ENCODE data around the gene SOCS7. TPM values are rescaled to one million over a fixed set of nuclear protein-coding genes. Genes with fewer than 3 reads are reported as not detected.

The SOCS7 gene
- total and polyA plus RNA-seq, 2 donors: 9.2 to 18.0 TPM

- 89% methylated on average over 25 of the region's 25 CpGs for WGBS
- DNase-seq (ENCODE audit: extremely low spot score): no peak
- Histone ChIP-seq H3K4me3 (ENCODE audit: low read depth, low read length) (no peak overlapping the region), H3K36me3 (ENCODE audit: insufficient read depth) (no peaks in the 10 kb centered on the region), H3K27ac (ENCODE audit: low read depth) (no peak overlapping the region), H3K4me1 (ENCODE audit: insufficient read depth) (no peaks in the 10 kb centered on the region)
Measured at GRCh38 chr17:38329808-38330730, 21.6 kb upstream of the SOCS7 start.

GRCh38 chr17:38330941-38331411, 20.7 kb upstream of the SOCS7 start:
- no peak overlapping the region for H3K4me3 ChIP-seq (ENCODE audit: low read depth, low read length)
- no peaks in the 10 kb centered on the region for H3K4me1 ChIP-seq (ENCODE audit: insufficient read depth)
- DNase-seq (ENCODE audit: extremely low spot score): no peak
- H3K27ac ChIP-seq (ENCODE audit: low read depth): no peak overlapping the region
- 80% methylated on average over 23 of the region's 23 CpGs for WGBS
- H3K36me3 ChIP-seq (ENCODE audit: insufficient read depth): no peaks in the 10 kb centered on the region

GRCh38 chr17:38332735-38333134, 18.9 kb upstream of the SOCS7 start:
- WGBS: 87% methylated on average over 7 of the region's 7 CpGs
- Histone ChIP-seq H3K36me3 (ENCODE audit: insufficient read depth) (no peaks in the 10 kb centered on the region), H3K4me3 (ENCODE audit: low read depth, low read length) (no peak overlapping the region), H3K27ac (ENCODE audit: low read depth) (no peak overlapping the region), H3K4me1 (ENCODE audit: insufficient read depth) (no peaks in the 10 kb centered on the region)
- no peak for DNase-seq (ENCODE audit: extremely low spot score)

- WGBS: 37% methylated on average over 12 of the region's 12 CpGs
- no peak for DNase-seq (ENCODE audit: extremely low spot score)
- Histone ChIP-seq H3K4me3 (ENCODE audit: low read depth, low read length) (no peak overlapping the region), H3K36me3 (ENCODE audit: insufficient read depth) (no peaks in the 10 kb centered on the region), H3K27ac (ENCODE audit: low read depth) (no peak overlapping the region), H3K4me1 (ENCODE audit: insufficient read depth) (no peaks in the 10 kb centered on the region)
Measured at GRCh38 chr17:38333635-38334295, 17.9 kb upstream of the SOCS7 start.

GRCh38 chr17:38334480-38335364, 16.9 kb upstream of the SOCS7 start:
- Histone ChIP-seq H3K27ac (ENCODE audit: low read depth) (no peak overlapping the region), H3K4me1 (ENCODE audit: insufficient read depth) (no peaks in the 10 kb centered on the region), H3K4me3 (ENCODE audit: low read depth, low read length) (no peak overlapping the region), H3K36me3 (ENCODE audit: insufficient read depth) (no peaks in the 10 kb centered on the region)
- DNase-seq (ENCODE audit: extremely low spot score): no peak
- 87% methylated on average over 30 of the region's 30 CpGs for WGBS

GRCh38 chr17:38336838-38337237, 14.8 kb upstream of the SOCS7 start:
- WGBS: 92% methylated on average over 11 of the region's 11 CpGs
- H3K4me1 ChIP-seq (ENCODE audit: insufficient read depth): no peaks in the 10 kb centered on the region
- DNase-seq (ENCODE audit: extremely low spot score): no peak
- no peak overlapping the region for H3K4me3 ChIP-seq (ENCODE audit: low read depth, low read length)
- no peak overlapping the region for H3K27ac ChIP-seq (ENCODE audit: low read depth)
- no peaks in the 10 kb centered on the region for H3K36me3 ChIP-seq (ENCODE audit: insufficient read depth)

GRCh38 chr17:38338053-38338452, 13.6 kb upstream of the SOCS7 start:
- no peak for DNase-seq (ENCODE audit: extremely low spot score)
- no peaks in the 10 kb centered on the region for H3K4me1 ChIP-seq (ENCODE audit: insufficient read depth)
- 71% methylated on average over 5 of the region's 5 CpGs for WGBS
- no peaks in the 10 kb centered on the region for H3K36me3 ChIP-seq (ENCODE audit: insufficient read depth)
- no peak overlapping the region for H3K4me3 ChIP-seq (ENCODE audit: low read depth, low read length)
- H3K27ac ChIP-seq (ENCODE audit: low read depth): no peak overlapping the region

- no peak for DNase-seq (ENCODE audit: extremely low spot score)
Measured at GRCh38 chr17:38338535-38338934, 13.1 kb upstream of the SOCS7 start.

GRCh38 chr17:38339891-38340290, 11.8 kb upstream of the SOCS7 start:
- H3K4me3 ChIP-seq (ENCODE audit: low read depth, low read length): no peak overlapping the region
- no peak overlapping the region for H3K27ac ChIP-seq (ENCODE audit: low read depth)
- no peak for DNase-seq (ENCODE audit: extremely low spot score)
- H3K36me3 ChIP-seq (ENCODE audit: insufficient read depth): no peaks in the 10 kb centered on the region
- H3K4me1 ChIP-seq (ENCODE audit: insufficient read depth): no peaks in the 10 kb centered on the region

More at GRCh38 chr17:38338535-38338934, 13.1 kb upstream of the SOCS7 start:
- WGBS: 92% methylated on average over 4 of the region's 4 CpGs
- Histone ChIP-seq H3K36me3 (ENCODE audit: insufficient read depth) (no peaks in the 10 kb centered on the region), H3K4me3 (ENCODE audit: low read depth, low read length) (no peak overlapping the region), H3K27ac (ENCODE audit: low read depth) (no peak overlapping the region), H3K4me1 (ENCODE audit: insufficient read depth) (no peaks in the 10 kb centered on the region)

- no peak overlapping the region for H3K4me3 ChIP-seq (ENCODE audit: low read depth, low read length)
- 59% methylated on average over 5 of the region's 5 CpGs for WGBS
- no peaks in the 10 kb centered on the region for H3K36me3 ChIP-seq (ENCODE audit: insufficient read depth)
- no peaks in the 10 kb centered on the region for H3K4me1 ChIP-seq (ENCODE audit: insufficient read depth)
- H3K27ac ChIP-seq (ENCODE audit: low read depth): no peak overlapping the region
- DNase-seq (ENCODE audit: extremely low spot score): no peak
Measured at GRCh38 chr17:38341035-38341721, 10.5 kb upstream of the SOCS7 start.

GRCh38 chr17:38342886-38343607, 8.6 kb upstream of the SOCS7 start:
- DNase-seq (ENCODE audit: extremely low spot score): no peak

GRCh38 chr17:38343608-38344419, 7.8 kb upstream of the SOCS7 start, which contains the start of gene GPR179:
Gene GPR179, minus strand, starts transcription at chr17:38343956. Its CDS starts 167 bp downstream, at chr17:38343789.
- H3K27ac ChIP-seq (ENCODE audit: low read depth): no peak within 1 kb of the TSS
- no peaks in the 10 kb centered on the region for H3K36me3 ChIP-seq (ENCODE audit: insufficient read depth)
- no peaks in the 10 kb centered on the region for H3K4me1 ChIP-seq (ENCODE audit: insufficient read depth)
- 57% methylated on average over 18 of the region's 18 CpGs for WGBS
- H3K4me3 ChIP-seq (ENCODE audit: low read depth, low read length): no peak within 1 kb of the TSS
- DNase-seq (ENCODE audit: extremely low spot score): no peak

More at GRCh38 chr17:38342886-38343607, 8.6 kb upstream of the SOCS7 start:
- WGBS: 88% methylated on average over 18 of the region's 18 CpGs
- H3K36me3 ChIP-seq (ENCODE audit: insufficient read depth): no peaks in the 10 kb centered on the region
- no peaks in the 10 kb centered on the region for H3K4me1 ChIP-seq (ENCODE audit: insufficient read depth)
- no peak overlapping the region for H3K4me3 ChIP-seq (ENCODE audit: low read depth, low read length)
- no peak overlapping the region for H3K27ac ChIP-seq (ENCODE audit: low read depth)

All from urinary bladder (tissue), 4 donors.